H9 (cell line): Measurements from ENCODE around the gene BCL7C. TPM values are rescaled to one million over a fixed set of nuclear protein-coding genes. Genes with fewer than 3 reads are reported as not detected.

Experiments
- DNase-seq: peaks from one replicate; pipeline ENCODE4 v3.0.0-alpha.2; 2017
- H2AFZ ChIP-seq: one replicate; pipeline ENCODE4 v1.6.1; 2013; ENCODE audit warnings: mild to moderate bottlenecking, low read length, control low read depth, moderate library complexity
- H2AK5ac ChIP-seq: 2 replicates; pipeline ENCODE4 v1.6.1; 2013; ENCODE audit warnings: low read length, control low read depth, mixed read lengths; ENCODE audit not compliant: insufficient read length
- H2BK120ac ChIP-seq: one replicate; pipeline ENCODE4 v1.6.1; 2013; ENCODE audit warnings: low read depth, mild to moderate bottlenecking, low read length, control low read depth, inconsistent platforms; ENCODE audit not compliant: poor library complexity, severe bottlenecking
- H2BK12ac ChIP-seq: 2 replicates; pipeline ENCODE4 v1.6.1; 2013; ENCODE audit warnings: low read length, control low read depth, mixed read lengths, low read depth; ENCODE audit not compliant: insufficient read length
- H2BK15ac ChIP-seq: 2 replicates; pipeline ENCODE4 v1.6.1; 2013; ENCODE audit warnings: low read depth, low read length, control low read depth
- H2BK20ac ChIP-seq: one replicate; pipeline ENCODE4 v1.6.1; 2013; ENCODE audit warnings: low read depth, mild to moderate bottlenecking, low read length, control low read depth, inconsistent platforms; ENCODE audit not compliant: poor library complexity, severe bottlenecking
- H2BK5ac ChIP-seq: 2 replicates; pipeline ENCODE4 v1.6.1; 2013; ENCODE audit warnings: low read length, control low read depth, mixed read lengths; ENCODE audit not compliant: insufficient read length
- H3K14ac ChIP-seq: 2 replicates; pipeline ENCODE4 v1.6.1; 2013; ENCODE audit warnings: low read length, control low read depth; ENCODE audit not compliant: insufficient read depth
- H3K18ac ChIP-seq: 2 replicates; pipeline ENCODE4 v1.6.1; 2013; ENCODE audit warnings: low read depth, mild to moderate bottlenecking, mixed read lengths, low read length, control low read depth; ENCODE audit not compliant: insufficient read length
- H3K23ac ChIP-seq: 2 replicates; pipeline ENCODE4 v1.6.1; 2013; ENCODE audit warnings: low read length, control low read depth, mixed read lengths, low read depth; ENCODE audit not compliant: insufficient read length
- H3K23me2 ChIP-seq: 2 replicates; pipeline ENCODE4 v1.6.1; 2013; ENCODE audit warnings: low read depth, mild to moderate bottlenecking, mixed read lengths, low read length, control low read depth; ENCODE audit not compliant: insufficient read length, poor library complexity, severe bottlenecking
- H3K27ac ChIP-seq: 2 replicates; pipeline ENCODE4 v1.5.1; 2013; ENCODE audit warnings: low read length, control low read depth, mixed read lengths, low read depth; ENCODE audit not compliant: insufficient read length
- H3K27me3 ChIP-seq: 2 replicates; pipeline ENCODE4 v1.6.1; 2013; ENCODE audit warnings: low read length, control low read depth, inconsistent platforms; ENCODE audit not compliant: insufficient read depth
- H3K4ac ChIP-seq: 2 replicates; pipeline ENCODE4 v1.6.1; 2013; ENCODE audit warnings: low read depth, mild to moderate bottlenecking, control low read depth, inconsistent platforms, low read length, moderate library complexity
- H3K4me1 ChIP-seq: 2 replicates; pipeline ENCODE4 v1.6.1; 2013; ENCODE audit warnings: low read length, control low read depth, inconsistent platforms; ENCODE audit not compliant: insufficient read depth
- H3K4me2 ChIP-seq: 2 replicates; pipeline ENCODE4 v1.6.1; 2013; ENCODE audit warnings: low read length, control low read depth, mixed read lengths; ENCODE audit not compliant: insufficient read length, insufficient read depth
- H3K56ac ChIP-seq: 2 replicates; pipeline ENCODE4 v1.6.1; 2013; ENCODE audit warnings: low read depth, mild to moderate bottlenecking, mixed read lengths, low read length, control low read depth; ENCODE audit not compliant: insufficient read length
- H3K79me1 ChIP-seq: 2 replicates; pipeline ENCODE4 v1.6.1; 2013; ENCODE audit warnings: low read depth, mild to moderate bottlenecking, moderate library complexity, low read length, control low read depth, inconsistent platforms; ENCODE audit not compliant: insufficient read depth, poor library complexity, severe bottlenecking
- H3K79me2 ChIP-seq: 2 replicates; pipeline ENCODE4 v1.6.1; 2013; ENCODE audit warnings: low read length, control low read depth, inconsistent platforms; ENCODE audit not compliant: insufficient read depth
- H3K9ac ChIP-seq: 2 replicates; pipeline ENCODE4 v1.6.1; 2013; ENCODE audit warnings: low read length, control low read depth, mixed read lengths; ENCODE audit not compliant: insufficient read length; ENCODE audit errors: extremely low read depth
- H3K9me3 ChIP-seq: one replicate; pipeline ENCODE4 v1.6.1; 2013; ENCODE audit warnings: low read depth, low read length, inconsistent platforms; ENCODE audit not compliant: control insufficient read depth
- H3T11ph ChIP-seq: one replicate; pipeline ENCODE4 v1.6.1; 2013; ENCODE audit warnings: mild to moderate bottlenecking, low read length, control low read depth, inconsistent platforms
- H4K20me1 ChIP-seq: one replicate; pipeline ENCODE4 v1.6.1; 2013; ENCODE audit not compliant: control insufficient read depth, insufficient read length, insufficient read depth
- H4K5ac ChIP-seq: 2 replicates; pipeline ENCODE4 v1.6.1; 2013; ENCODE audit warnings: low read depth, mild to moderate bottlenecking, mixed read lengths, low read length, control low read depth; ENCODE audit not compliant: insufficient read length
- H4K8ac ChIP-seq: replicated peaks from 2 replicates; pipeline ENCODE4 v1.6.1; 2013; ENCODE audit warnings: low read length, control low read depth, mixed read lengths, low read depth; ENCODE audit not compliant: insufficient read length
- H4K91ac ChIP-seq: 2 replicates; pipeline ENCODE4 v1.6.1; 2013; ENCODE audit warnings: low read depth, mild to moderate bottlenecking, moderate library complexity, mixed read lengths, low read length, control low read depth; ENCODE audit not compliant: insufficient read length
- H3K27ac Mint-ChIP-seq, 3 experiments: 2 replicates in 2 of 3; 3 replicates in 1 of 3; pipeline ENCODE4 v1.8.0; 2020 to 2021; ENCODE audit warnings: mixed read lengths in 3 of 3, mild to moderate bottlenecking in 1 of 3, moderate library complexity in 1 of 3
- H3K27me3 Mint-ChIP-seq: 2 replicates; pipeline ENCODE4 v1.8.0; 2021; ENCODE audit warnings: low read depth, mild to moderate bottlenecking, moderate library complexity, mixed read lengths
- H3K36me3 Mint-ChIP-seq, 3 experiments: 2 replicates in 2 of 3; 3 replicates in 1 of 3; pipeline ENCODE4 v1.8.0; 2020 to 2021; ENCODE audit warnings: low read depth in 3 of 3, mixed read lengths in 3 of 3; ENCODE audit not compliant: insufficient read depth in 1 of 3
- H3K4me1 Mint-ChIP-seq, 2 experiments: 2 replicates each; pipeline ENCODE4 v1.8.0; 2020; ENCODE audit warnings: mixed read lengths in 2 of 2
- H3K4me3 Mint-ChIP-seq, 2 experiments: 2 replicates in 1 of 2; 3 replicates in 1 of 2; pipeline ENCODE4 v1.8.0; 2020 to 2021; ENCODE audit warnings: mild to moderate bottlenecking in 2 of 2, mixed read lengths in 2 of 2, moderate library complexity in 1 of 2
- H3K9me3 Mint-ChIP-seq, 2 experiments: 2 replicates in 1 of 2; 3 replicates in 1 of 2; pipeline ENCODE4 v1.8.0; 2020; ENCODE audit warnings: mild to moderate bottlenecking in 2 of 2, mixed read lengths in 2 of 2, moderate library complexity in 1 of 2
- CTCF ChIP-seq: fragments of 200-600 bp; sonication (generic); conservative IDR thresholded peaks from 3 replicates; pipeline ENCODE4 v1.8.0; 2021; ENCODE audit warnings: antibody characterized with exemption, mild to moderate bottlenecking
- WGBS: extraction: QIAGEN DNeasy Blood & Tissue Kit; methylation state at CpG from one replicate; pipeline ENCODE4 v1.1.7; 2013; ENCODE audit warnings: missing lambda C conversion rate, low lambda C conversion rate, mixed read lengths; ENCODE audit not compliant: insufficient read length; ENCODE audit errors: extremely low coverage; 5-methylcytosine and 5-hydroxymethylcytosine counted together
- total RNA-seq: library from RNA; stranded (reverse); gene quantifications from 2 replicates; pipeline ENCODE4 v1.2.1, GENCODE V29; 2021

Gene BCL7C
- total RNA-seq, 1 experiment from 2014 or later = 18.3 TPM

DNA sequence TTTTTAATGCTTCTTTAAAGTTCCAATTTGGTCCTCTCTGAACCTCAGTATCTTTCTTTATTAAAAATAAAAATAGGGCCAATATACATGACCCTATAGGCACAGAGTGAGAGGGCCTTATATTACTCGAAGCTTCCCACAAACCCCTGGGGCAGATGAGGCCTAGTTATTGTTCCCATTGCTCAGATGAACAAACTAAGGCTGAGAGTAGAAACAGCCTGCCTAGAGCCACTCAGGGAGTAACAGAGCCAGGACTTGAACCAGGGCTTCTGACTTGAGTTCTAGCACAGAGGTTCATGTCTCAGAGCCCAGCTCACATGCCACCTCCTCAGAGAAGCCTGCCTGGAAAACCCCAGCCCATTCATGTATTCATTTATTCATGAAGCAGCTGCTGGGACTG lies 7.7 kb downstream of the BCL7C start:
- Histone ChIP-seq H4K8ac (no peak overlapping the region), H3K4ac (no peak overlapping the region), H2BK20ac (no peak overlapping the region), H2BK15ac (no peak overlapping the region), H3K9ac (no peak overlapping the region), H3K23me2 (no peaks in the 10 kb centered on the region), H3K4me1 (no peaks in the 10 kb centered on the region), H3K4me2 (no peak overlapping the region), H2BK120ac (no peak overlapping the region), H3K27me3 (no peaks in the 10 kb centered on the region), H3K79me2 (no peaks in the 10 kb centered on the region), H4K20me1 (peaks cover under 1% of the 10 kb centered on the region), H3K18ac (no peak overlapping the region), H2BK12ac (no peak overlapping the region), H3K56ac (no peak overlapping the region), H2BK5ac (no peak overlapping the region), H3K14ac (no peak overlapping the region), H3K9me3 (no peaks in the 10 kb centered on the region), H3K23ac (no peak overlapping the region), H2AK5ac (no peak overlapping the region), H4K5ac (no peak overlapping the region), H3T11ph (no peak overlapping the region), H3K79me1 (no peaks in the 10 kb centered on the region), H4K91ac (no peak overlapping the region), H2AFZ (no peak overlapping the region), H3K27ac (no peak overlapping the region)
- Mint-ChIP-seq H3K9me3 (no peaks in the 10 kb centered on the region), H3K4me1 (peaks cover 4 to 9% of the 10 kb centered on the region in 2 experiments; a peak in 3 of 4 replicates), H3K36me3 (peaks cover 5 to 25% (median 20%) of the 10 kb centered on the region in 3 experiments; a peak in 6 of 7 replicates), H3K27me3 (no peaks in the 10 kb centered on the region; the same call in 1 of the 2 replicates), H3K4me3 (no peak overlapping the region), H3K27ac (peak overlapping the region in 1 of 3 experiments; percentile 25; a peak in 1 of 7 replicates)
- no peak for DNase-seq
- no CpG with 5 or more reads among the region's 1 CpG for WGBS
- TF ChIP-seq CTCF = no peak
